HG03469 (cell line): ENCODE measurements around the gene SHLD2.
A peak's percentile ranks its signal among the peaks of the same experiment; 100 is the strongest.
"Not testable (repeated sequence)": the region's sequence is repeated elsewhere in the genome, so short reads cannot be mapped to it uniquely, and the experiment has no call there.

Experiments
- ATAC-seq: cut with Tn5 transposase; IDR thresholded peaks from one replicate; pipeline ENCODE4 v1.9.1; 2021; ENCODE audit warnings: mild to moderate bottlenecking, moderate library complexity, moderate number of reproducible peaks; ENCODE audit not compliant: unreplicated experiment

The SHLD2 gene

GRCh38 chr10:87083576-87084290 lies 11.3 kb upstream of the SHLD2 start:
- ATAC-seq, result not testable (repeated sequence)

GRCh38 chr10:87084291-87084782 lies 10.7 kb upstream of the SHLD2 start:
- ATAC-seq, result not testable (repeated sequence)

GRCh38 chr10:87085537-87085936 lies 9.5 kb upstream of the SHLD2 start:
- ATAC-seq, result no peak

- no peak for ATAC-seq
These were observed 5.3 kb upstream of the SHLD2 start for GRCh38 chr10:87089746-87090145.

GRCh38 chr10:87090779-87091178 lies 4.2 kb upstream of the SHLD2 start:
- no peak for ATAC-seq

GRCh38 chr10:87092376-87092860 lies 2.6 kb upstream of the SHLD2 start:
- ATAC-seq, result no peak

- no peak for ATAC-seq
These were observed 2.0 kb upstream of the SHLD2 start for GRCh38 chr10:87092861-87093631.

- ATAC-seq, result peak; percentile 12
These were observed 1.2 kb upstream of the SHLD2 start for GRCh38 chr10:87093632-87094372.

- peak; percentile 31 for ATAC-seq
These were observed 385 bp downstream of the SHLD2 start for GRCh38 chr10:87095236-87095945.

GRCh38 chr10:87101996-87102395 lies 7.0 kb downstream of the SHLD2 start:
- no peak for ATAC-seq

GRCh38 chr10:87104727-87105126 lies 9.7 kb downstream of the SHLD2 start:
- ATAC-seq, result not testable (repeated sequence)

GRCh38 chr10:87105446-87106124 lies 10.6 kb downstream of the SHLD2 start:
- no peak for ATAC-seq

GRCh38 chr10:87118122-87118521 lies 23.1 kb downstream of the SHLD2 start:
- ATAC-seq, result not testable (repeated sequence)

- ATAC-seq, result not testable (repeated sequence)
These were observed 24.0 kb downstream of the SHLD2 start for GRCh38 chr10:87119029-87119428.

- ATAC-seq, result not testable (repeated sequence)
These were observed 28.3 kb downstream of the SHLD2 start for GRCh38 chr10:87123351-87123750.

- ATAC-seq, result not testable (repeated sequence)
These were observed 32.0 kb downstream of the SHLD2 start for GRCh38 chr10:87127048-87127447.

- not testable (repeated sequence) for ATAC-seq
These were observed 32.7 kb downstream of the SHLD2 start for GRCh38 chr10:87127607-87128156.

GRCh38 chr10:87132176-87132575 lies 37.2 kb downstream of the SHLD2 start:
- ATAC-seq, result not testable (repeated sequence)

- ATAC-seq, result not testable (repeated sequence)
These were observed 38.9 kb downstream of the SHLD2 start for GRCh38 chr10:87133936-87134335.
